CD4-positive, alpha-beta memory T cell (primary cell): ENCODE data around the gene MAGI2. TPM values are rescaled to one million over a fixed set of nuclear protein-coding genes. Genes with fewer than 3 reads are reported as not detected.
"Not testable (repeated sequence)": the region's sequence is repeated elsewhere in the genome, so short reads cannot be mapped to it uniquely, and the experiment has no call there.

Experiments used
- CTCF ChIA-PET: fragments of 350-600 bp; sonication (Branson Sonifier 250); formaldehyde crosslinking; loops from one replicate; lab custom pipeline; 2021; ENCODE audit warnings: inconsistent platforms; ENCODE audit not compliant: partially characterized antibody; lab: Charles Lee
- POLR2A ChIA-PET: fragments of 350-600 bp; sonication (Branson Sonifier 250); formaldehyde crosslinking; loops from one replicate; lab custom pipeline; 2021; ENCODE audit not compliant: partially characterized antibody; lab: Charles Lee
- DNase-seq, 5 donors: peaks; one replicate each; pipeline versions ENCODE4 v3.0.0 to v3.0.0-alpha.2; 2020 to 2022; ENCODE audit warnings: mixed read lengths in 1 of 5
- H3K27ac ChIP-seq: one replicate; pipeline ENCODE4 v1.7.0; 2013; ENCODE audit warnings: low read depth, low read length
- H3K27me3 ChIP-seq: 2 replicates; pipeline ENCODE4 v1.7.0; 2013; ENCODE audit warnings: mild to moderate bottlenecking, low read length, moderate library complexity; ENCODE audit not compliant: insufficient read depth
- H3K36me3 ChIP-seq: 2 replicates; pipeline ENCODE4 v1.7.0; 2013; ENCODE audit warnings: mild to moderate bottlenecking, low read length, moderate library complexity; ENCODE audit not compliant: insufficient read depth
- H3K4me1 ChIP-seq: 2 replicates; pipeline ENCODE4 v1.7.0; 2013; ENCODE audit warnings: mild to moderate bottlenecking, low read length, moderate library complexity; ENCODE audit not compliant: insufficient read depth
- H3K4me3 ChIP-seq, 2 donors: one replicate each; pipeline ENCODE4 v1.7.0; 2013; ENCODE audit warnings: low read length in 2 of 2, mild to moderate bottlenecking in 1 of 2
- H3K9me3 ChIP-seq, 2 donors: one replicate each; pipeline ENCODE4 v1.7.0; 2013; ENCODE audit warnings: low read length in 2 of 2, control low read depth in 1 of 2; ENCODE audit not compliant: control insufficient read depth in 1 of 2
- H3K27ac Mint-ChIP-seq, 7 donors: one replicate each; pipeline ENCODE4 v1.8.0; 2020 to 2021; ENCODE audit warnings: mixed read lengths in 7 of 7, mild to moderate bottlenecking in 6 of 7, inconsistent platforms in 3 of 7, moderate library complexity in 3 of 7
- H3K27me3 Mint-ChIP-seq, 2 donors: one replicate each; pipeline ENCODE4 v1.8.0; 2020 to 2021; ENCODE audit warnings: mixed read lengths in 2 of 2
- H3K36me3 Mint-ChIP-seq, 2 donors: one replicate each; pipeline ENCODE4 v1.8.0; 2020 to 2021; ENCODE audit warnings: mixed read lengths in 2 of 2, inconsistent platforms in 1 of 2, mild to moderate bottlenecking in 1 of 2
- H3K4me1 Mint-ChIP-seq, 4 donors: one replicate each; pipeline ENCODE4 v1.8.0; 2020 to 2021; ENCODE audit warnings: mixed read lengths in 4 of 4, mild to moderate bottlenecking in 1 of 4
- H3K4me3 Mint-ChIP-seq, 8 donors: one replicate each; pipeline ENCODE4 v1.8.0; 2020 to 2021; ENCODE audit warnings: mixed read lengths in 8 of 8, mild to moderate bottlenecking in 7 of 8, moderate library complexity in 6 of 8, inconsistent platforms in 3 of 8
- H3K9me3 Mint-ChIP-seq, 8 donors: one replicate each; pipeline ENCODE4 v1.8.0; 2020 to 2021; ENCODE audit warnings: mixed read lengths in 8 of 8, mild to moderate bottlenecking in 5 of 8, inconsistent platforms in 3 of 8, moderate library complexity in 1 of 8
- intact Hi-C: fragments of 100-400 bp; cut with micrococcal nuclease; formaldehyde crosslinking; loops from one replicate; pipeline ENCODE4 v1.15.1; 2023
- polyA plus RNA-seq, 2 donors: library from polyadenylated mRNA; unstranded; fragments of 300-500 nt; fragmentation: Illumina TruSeq; gene quantifications; one replicate each; pipeline ENCODE4 v1.2.3, GENCODE V29; 2021
- total RNA-seq, 2 experiments: library from RNA; stranded (reverse); gene quantifications; one replicate each; pipeline ENCODE4 v1.2.3, GENCODE V29; 2021

MAGI2 gene
- total and polyA plus RNA-seq, 4 experiments from 2014 or later = 0.23 to 0.25 TPM; not detected in 2

- DNase-seq, intact Hi-C loops, H3K36me3 ChIP-seq, H3K4me3 ChIP-seq, H3K27ac Mint-ChIP-seq, CTCF ChIA-PET, H3K27me3 ChIP-seq, H3K4me1 Mint-ChIP-seq, H3K27ac ChIP-seq, POLR2A ChIA-PET, H3K27me3 Mint-ChIP-seq, H3K36me3 Mint-ChIP-seq, H3K4me1 ChIP-seq, H3K9me3 ChIP-seq, H3K4me3 Mint-ChIP-seq: not testable (repeated sequence)
- peaks cover 2 to 29% (median 12%) of the 10 kb centered on the region in 8 donors for H3K9me3 Mint-ChIP-seq
These were observed 382.3 kb downstream of the MAGI2 start for GRCh38 chr7:79071187-79071586.

GRCh38 chr7:79064187-79064823, 389.2 kb downstream of the MAGI2 start:
- ChIA-PET POLR2A (no interaction called here), CTCF (no interaction called here)
- no peaks in the 10 kb centered on the region for H3K36me3 ChIP-seq
- no peaks in the 10 kb centered on the region for H3K27me3 ChIP-seq
- peaks cover 0 to 17% (median 9%) of the 10 kb centered on the region in 8 donors for H3K9me3 Mint-ChIP-seq
- no peak for DNase-seq
- H3K36me3 Mint-ChIP-seq = no peaks in the 10 kb centered on the region
- no peak overlapping the region for H3K4me3 ChIP-seq
- H3K27me3 Mint-ChIP-seq = no peaks in the 10 kb centered on the region
- no peak overlapping the region for H3K27ac Mint-ChIP-seq
- H3K4me3 Mint-ChIP-seq = no peak overlapping the region
- intact Hi-C loops = no loop called here
- no peaks in the 10 kb centered on the region for H3K4me1 Mint-ChIP-seq
- H3K9me3 ChIP-seq = no peaks in the 10 kb centered on the region
- H3K27ac ChIP-seq = no peak overlapping the region
- H3K4me1 ChIP-seq = no peaks in the 10 kb centered on the region

GRCh38 chr7:79063019-79063698, 390.3 kb downstream of the MAGI2 start:
- ChIA-PET CTCF (no interaction called here), POLR2A (no interaction called here)
- Histone ChIP-seq H3K4me3 (no peak overlapping the region), H3K27me3 (no peaks in the 10 kb centered on the region), H3K9me3 (no peaks in the 10 kb centered on the region), H3K36me3 (no peaks in the 10 kb centered on the region), H3K4me1 (no peaks in the 10 kb centered on the region), H3K27ac (no peak overlapping the region)
- Mint-ChIP-seq H3K4me3 (no peak overlapping the region), H3K4me1 (no peaks in the 10 kb centered on the region), H3K27me3 (no peaks in the 10 kb centered on the region), H3K36me3 (no peaks in the 10 kb centered on the region), H3K9me3 (peaks cover 0 to 15% (median 5%) of the 10 kb centered on the region in 8 donors), H3K27ac (no peak overlapping the region)
- no peak for DNase-seq
- intact Hi-C loops = no loop called here

- Histone ChIP-seq H3K4me1 (no peaks in the 10 kb centered on the region), H3K4me3 (no peak overlapping the region), H3K9me3 (no peaks in the 10 kb centered on the region), H3K27ac (no peak overlapping the region), H3K36me3 (no peaks in the 10 kb centered on the region), H3K27me3 (no peaks in the 10 kb centered on the region)
- Mint-ChIP-seq H3K27me3 (no peaks in the 10 kb centered on the region), H3K9me3 (peaks cover 0 to 6% (median 2%) of the 10 kb centered on the region in 8 donors), H3K27ac (no peak overlapping the region), H3K4me1 (no peaks in the 10 kb centered on the region), H3K36me3 (no peaks in the 10 kb centered on the region), H3K4me3 (no peak overlapping the region)
- no peak for DNase-seq
- ChIA-PET POLR2A (no interaction called here), CTCF (no interaction called here)
- intact Hi-C loops = no loop called here
These were observed 393.0 kb downstream of the MAGI2 start for GRCh38 chr7:79060498-79060897.

GRCh38 chr7:79055722-79056415, 397.6 kb downstream of the MAGI2 start:
- DNase-seq = no peak
- Histone ChIP-seq H3K9me3 (no peaks in the 10 kb centered on the region), H3K4me3 (no peak overlapping the region), H3K27ac (no peak overlapping the region), H3K36me3 (no peaks in the 10 kb centered on the region), H3K4me1 (no peaks in the 10 kb centered on the region), H3K27me3 (no peaks in the 10 kb centered on the region)
- Mint-ChIP-seq H3K27me3 (no peaks in the 10 kb centered on the region), H3K4me1 (no peaks in the 10 kb centered on the region), H3K36me3 (no peaks in the 10 kb centered on the region), H3K9me3 (peaks cover 3 to 7% (median 5%) of the 10 kb centered on the region in 8 donors), H3K4me3 (no peak overlapping the region), H3K27ac (no peak overlapping the region)
- intact Hi-C loops = no loop called here
- CTCF ChIA-PET = no interaction called here
- POLR2A ChIA-PET = no interaction called here

GRCh38 chr7:79051915-79052314, 401.6 kb downstream of the MAGI2 start:
- ChIA-PET POLR2A (no interaction called here), CTCF (no interaction called here)
- H3K27ac Mint-ChIP-seq = no peak overlapping the region
- intact Hi-C loops = no loop called here
- H3K4me3 ChIP-seq = no peak overlapping the region
- no peak overlapping the region for H3K27ac ChIP-seq
- no peaks in the 10 kb centered on the region for H3K27me3 Mint-ChIP-seq
- peaks cover 3 to 7% (median 4%) of the 10 kb centered on the region in 8 donors for H3K9me3 Mint-ChIP-seq
- H3K36me3 ChIP-seq = no peaks in the 10 kb centered on the region
- H3K27me3 ChIP-seq = no peaks in the 10 kb centered on the region
- H3K36me3 Mint-ChIP-seq = no peaks in the 10 kb centered on the region
- no peaks in the 10 kb centered on the region for H3K9me3 ChIP-seq
- no peak overlapping the region for H3K4me3 Mint-ChIP-seq
- H3K4me1 ChIP-seq = no peaks in the 10 kb centered on the region
- no peak for DNase-seq
- no peaks in the 10 kb centered on the region for H3K4me1 Mint-ChIP-seq

- Histone ChIP-seq H3K9me3 (no peaks in the 10 kb centered on the region), H3K27ac (no peak overlapping the region), H3K4me1 (no peaks in the 10 kb centered on the region), H3K27me3 (no peaks in the 10 kb centered on the region), H3K4me3 (no peak overlapping the region), H3K36me3 (no peaks in the 10 kb centered on the region)
- Mint-ChIP-seq H3K9me3 (peaks cover 3 to 7% (median 4%) of the 10 kb centered on the region in 8 donors), H3K4me1 (no peaks in the 10 kb centered on the region), H3K27ac (no peak overlapping the region), H3K36me3 (no peaks in the 10 kb centered on the region), H3K27me3 (no peaks in the 10 kb centered on the region), H3K4me3 (no peak overlapping the region)
- intact Hi-C loops = no loop called here
- CTCF ChIA-PET = no interaction called here
- DNase-seq = no peak
- POLR2A ChIA-PET = no interaction called here
These were observed 402.9 kb downstream of the MAGI2 start for GRCh38 chr7:79050603-79051002.
